Subcutaneous adipose tissue (tissue), 4 donors: ENCODE data around the gene TMEM18. TPM values are rescaled to one million over a fixed set of nuclear protein-coding genes. Genes with fewer than 3 reads are reported as not detected.

Experiments
- total RNA-seq, 4 donors: library from RNA; depleted of rRNA; stranded (reverse); fragments of >200 nt; gene quantifications; one replicate each; pipeline ENCODE4 v1.1.0, GENCODE V29; 2016
- TF ChIP-seq, protein P1 (sequence below): fragments of 450-650 bp; IDR thresholded peaks from one replicate; pipeline ENCODE4 v1.5.1; 2016; ENCODE audit warnings: low read depth, mild to moderate bottlenecking, control low read depth, antibody characterized with exemption, moderate library complexity

TMEM18 gene
- total RNA-seq, 4 donors from 2014 or later = 11.9 to 29.9 (median 15.1) TPM

DNA sequence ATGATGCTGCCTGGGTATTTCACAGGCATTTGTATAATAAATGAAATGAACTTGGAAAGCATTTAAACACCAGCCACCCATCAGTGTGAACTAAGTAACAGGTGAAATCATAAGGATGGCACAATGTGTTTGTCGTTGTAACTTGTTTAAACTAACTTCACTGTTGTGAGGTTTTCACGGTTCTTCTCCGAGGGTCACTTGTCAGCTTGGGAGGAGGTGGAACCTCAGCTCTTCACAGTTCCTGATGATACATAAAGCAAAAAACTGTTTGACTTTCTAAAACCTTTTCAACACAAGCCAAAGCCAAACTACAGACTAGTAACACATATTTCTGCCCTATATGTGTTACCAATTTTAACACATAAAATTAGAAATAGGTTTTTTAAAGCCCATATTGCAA, 13.1 kb downstream of the TMEM18 start:
- TF ChIP-seq, protein P1, sequence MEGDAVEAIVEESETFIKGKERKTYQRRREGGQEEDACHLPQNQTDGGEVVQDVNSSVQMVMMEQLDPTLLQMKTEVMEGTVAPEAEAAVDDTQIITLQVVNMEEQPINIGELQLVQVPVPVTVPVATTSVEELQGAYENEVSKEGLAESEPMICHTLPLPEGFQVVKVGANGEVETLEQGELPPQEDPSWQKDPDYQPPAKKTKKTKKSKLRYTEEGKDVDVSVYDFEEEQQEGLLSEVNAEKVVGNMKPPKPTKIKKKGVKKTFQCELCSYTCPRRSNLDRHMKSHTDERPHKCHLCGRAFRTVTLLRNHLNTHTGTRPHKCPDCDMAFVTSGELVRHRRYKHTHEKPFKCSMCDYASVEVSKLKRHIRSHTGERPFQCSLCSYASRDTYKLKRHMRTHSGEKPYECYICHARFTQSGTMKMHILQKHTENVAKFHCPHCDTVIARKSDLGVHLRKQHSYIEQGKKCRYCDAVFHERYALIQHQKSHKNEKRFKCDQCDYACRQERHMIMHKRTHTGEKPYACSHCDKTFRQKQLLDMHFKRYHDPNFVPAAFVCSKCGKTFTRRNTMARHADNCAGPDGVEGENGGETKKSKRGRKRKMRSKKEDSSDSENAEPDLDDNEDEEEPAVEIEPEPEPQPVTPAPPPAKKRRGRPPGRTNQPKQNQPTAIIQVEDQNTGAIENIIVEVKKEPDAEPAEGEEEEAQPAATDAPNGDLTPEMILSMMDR = no peak

DNA sequence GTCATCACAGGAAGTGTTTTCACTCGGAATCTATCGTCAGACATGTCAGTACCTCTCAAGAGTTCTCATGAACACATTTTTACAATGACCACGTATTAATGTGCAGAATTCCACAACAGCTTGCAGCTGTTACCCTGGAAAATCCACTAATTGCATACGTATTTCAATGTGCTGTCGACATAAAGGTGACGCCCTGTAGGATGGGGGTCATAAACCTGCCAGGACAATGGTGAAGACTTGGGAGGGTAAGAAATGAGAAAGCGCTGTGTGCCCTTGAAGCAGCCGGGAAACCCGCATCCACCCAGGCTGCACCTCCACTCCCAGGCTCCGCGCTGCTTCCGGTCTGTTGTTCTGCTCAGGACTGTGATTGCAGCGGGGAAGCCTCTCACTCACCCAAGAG, 14.0 kb downstream of the TMEM18 start:
- TF ChIP-seq, protein P1 = no peak

DNA sequence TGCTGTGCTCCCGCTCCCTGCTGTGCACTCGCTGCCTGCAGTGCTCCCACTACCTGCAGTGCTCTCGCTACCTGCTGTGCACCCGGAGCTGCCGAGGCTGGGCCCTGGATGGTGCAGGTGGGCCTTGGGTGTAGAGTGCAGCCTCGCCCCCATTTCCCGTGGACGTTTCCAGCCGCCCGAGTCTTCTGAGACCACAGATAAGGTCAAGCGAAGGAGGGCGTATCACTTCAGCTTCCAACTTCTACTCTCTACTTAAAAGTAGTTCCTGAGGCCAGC, 15.9 kb downstream of the TMEM18 start:
- TF ChIP-seq, protein P1 = no peak

DNA sequence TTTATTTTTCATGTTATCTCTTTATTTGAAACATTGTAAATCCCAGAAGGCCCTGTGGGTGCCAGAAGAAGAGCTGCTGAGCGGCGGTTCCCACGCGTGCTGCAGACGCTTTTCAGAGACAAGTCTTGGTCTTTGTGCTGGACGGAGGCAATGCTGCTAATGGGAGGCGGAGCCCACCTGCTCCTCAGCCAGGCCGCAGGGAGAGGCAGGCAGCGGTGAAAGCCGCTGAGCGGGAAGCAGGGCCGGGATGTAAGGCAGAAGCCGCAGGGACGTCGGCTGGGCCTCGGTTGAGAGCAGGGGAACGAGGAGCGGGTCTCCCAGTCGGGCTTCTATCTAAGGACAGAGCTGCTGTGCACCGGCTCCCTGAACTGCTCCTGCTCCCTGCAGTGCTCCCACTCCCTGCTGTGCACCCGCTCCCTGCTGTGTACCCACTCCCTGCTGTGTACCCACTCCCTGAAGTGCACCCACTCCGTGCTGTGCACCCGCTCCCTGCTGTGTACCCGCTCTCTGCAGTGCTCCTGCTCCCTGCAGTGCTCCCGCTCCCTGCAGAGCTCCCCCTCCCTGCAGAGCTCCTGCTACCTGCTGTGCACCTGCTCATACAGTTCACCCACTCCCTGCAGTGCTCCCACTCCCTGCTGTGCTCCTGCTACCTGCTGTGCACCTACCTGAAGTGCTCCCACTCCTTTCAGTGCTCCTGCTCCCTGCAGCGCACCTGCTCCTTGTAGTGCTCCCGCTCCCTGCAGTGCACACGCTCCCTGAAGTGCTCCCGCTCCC, 16.4 kb downstream of the TMEM18 start:
- TF ChIP-seq, protein P1 = no peak

DNA sequence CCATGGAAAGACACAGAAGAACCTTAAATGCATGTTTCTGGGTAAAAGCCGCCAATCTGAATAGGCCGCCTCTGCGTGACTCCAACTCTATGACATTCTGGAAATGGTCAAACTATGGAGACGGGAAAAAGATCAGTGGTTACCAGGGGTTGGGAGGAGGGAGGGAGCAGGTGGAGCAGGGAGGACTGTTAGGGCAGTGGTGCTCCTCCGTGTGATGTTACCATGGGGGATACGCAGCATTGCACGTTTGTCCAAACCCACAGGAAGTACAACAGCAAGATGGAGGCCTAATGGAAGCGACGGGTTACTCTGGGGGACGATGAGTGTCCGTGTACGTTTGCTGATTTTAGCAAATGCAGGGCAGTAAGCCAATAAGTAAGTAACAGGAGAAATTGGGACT, 17.2 kb downstream of the TMEM18 start:
- TF ChIP-seq, protein P1 = no peak

DNA sequence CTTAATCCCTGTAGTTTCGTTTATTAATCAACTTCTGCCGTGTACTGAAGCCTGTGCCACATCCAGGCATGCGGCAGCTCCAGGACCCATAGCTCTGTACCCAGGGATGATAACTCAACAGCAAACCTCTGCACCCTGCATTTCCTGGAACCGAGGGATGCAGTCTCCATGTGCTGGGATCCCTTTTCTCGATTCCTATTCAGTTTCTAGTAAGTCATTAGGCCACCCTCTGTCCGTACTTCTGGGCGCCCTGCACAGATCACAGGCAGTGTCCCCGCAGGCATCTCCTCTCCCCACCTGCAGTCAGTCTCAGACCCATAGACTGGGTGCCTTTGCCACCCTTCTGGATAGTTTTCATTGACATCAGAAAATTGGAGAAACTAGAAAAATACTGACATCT, 18.8 kb downstream of the TMEM18 start:
- TF ChIP-seq, protein P1 = no peak

DNA sequence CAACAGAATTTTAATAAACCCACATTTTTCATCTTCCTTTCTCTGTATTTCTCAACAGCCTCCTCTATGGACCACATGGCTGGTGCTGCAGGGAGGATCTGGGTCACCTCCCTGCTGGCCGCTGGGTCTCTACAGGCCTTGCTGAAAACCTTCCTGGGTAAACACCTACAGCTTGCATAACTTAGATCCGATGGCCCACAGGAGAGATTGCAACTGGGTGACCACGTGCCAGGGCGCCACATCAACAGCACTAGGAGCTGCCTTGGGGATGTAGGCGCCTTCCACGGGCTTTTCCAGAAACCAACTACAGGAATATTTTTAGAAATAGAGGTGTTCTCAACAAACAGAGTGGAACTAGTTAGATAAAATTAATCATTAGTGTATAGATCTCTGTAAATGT, 19.4 kb downstream of the TMEM18 start:
- TF ChIP-seq, protein P1 = no peak
